Effector CD4-positive, alpha-beta T cell (primary cell): ENCODE data around the gene RALGDS.

ENCODE experiments used
- DNase-seq: peaks from one replicate; pipeline ENCODE4 v3.0.0-alpha.2; 2020

RALGDS gene

GRCh38 chr9:133048595-133048994, 72.4 kb downstream of the RALGDS start:
- DNase-seq, result no peak
